ENCODE data around the gene DCLK1. TPM values are rescaled to one million over a fixed set of nuclear protein-coding genes. Genes with fewer than 3 reads are reported as not detected.

DCLK1 gene
- total RNA-seq, 1 donor from 2014 or later = 3.9 TPM

DNA sequence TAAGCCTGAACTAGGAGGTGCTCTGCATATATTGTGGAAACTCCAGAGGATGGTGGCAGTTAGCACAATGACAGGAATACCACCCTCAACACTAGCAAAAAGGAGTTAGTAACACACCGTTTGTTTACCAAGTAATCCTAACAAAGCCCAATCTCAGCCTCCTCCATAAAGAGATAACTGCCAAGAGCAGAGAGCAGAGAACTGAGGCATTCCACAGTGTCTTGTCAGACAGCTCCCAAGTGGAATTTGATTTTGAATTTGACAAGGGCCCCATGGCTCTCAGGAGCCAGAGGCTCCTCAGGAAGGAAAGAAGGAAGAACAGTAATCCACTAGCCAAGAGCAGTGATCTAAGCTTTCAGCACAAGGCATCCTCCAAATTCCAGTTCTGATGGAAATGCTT, 298.6 kb downstream of the DCLK1 start:
- H3K9me3 Mint-ChIP-seq (ENCODE audit: low read depth) = no peaks in the 10 kb centered on the region
- H3K27ac Mint-ChIP-seq = no peak overlapping the region
- peaks cover 12% of the 10 kb centered on the region for H3K27me3 Mint-ChIP-seq
- H3K4me1 Mint-ChIP-seq (ENCODE audit: low read depth) = no peaks in the 10 kb centered on the region
- H3K4me3 Mint-ChIP-seq (ENCODE audit: low read depth) = no peak overlapping the region
- TF ChIP-seq, protein P1, sequence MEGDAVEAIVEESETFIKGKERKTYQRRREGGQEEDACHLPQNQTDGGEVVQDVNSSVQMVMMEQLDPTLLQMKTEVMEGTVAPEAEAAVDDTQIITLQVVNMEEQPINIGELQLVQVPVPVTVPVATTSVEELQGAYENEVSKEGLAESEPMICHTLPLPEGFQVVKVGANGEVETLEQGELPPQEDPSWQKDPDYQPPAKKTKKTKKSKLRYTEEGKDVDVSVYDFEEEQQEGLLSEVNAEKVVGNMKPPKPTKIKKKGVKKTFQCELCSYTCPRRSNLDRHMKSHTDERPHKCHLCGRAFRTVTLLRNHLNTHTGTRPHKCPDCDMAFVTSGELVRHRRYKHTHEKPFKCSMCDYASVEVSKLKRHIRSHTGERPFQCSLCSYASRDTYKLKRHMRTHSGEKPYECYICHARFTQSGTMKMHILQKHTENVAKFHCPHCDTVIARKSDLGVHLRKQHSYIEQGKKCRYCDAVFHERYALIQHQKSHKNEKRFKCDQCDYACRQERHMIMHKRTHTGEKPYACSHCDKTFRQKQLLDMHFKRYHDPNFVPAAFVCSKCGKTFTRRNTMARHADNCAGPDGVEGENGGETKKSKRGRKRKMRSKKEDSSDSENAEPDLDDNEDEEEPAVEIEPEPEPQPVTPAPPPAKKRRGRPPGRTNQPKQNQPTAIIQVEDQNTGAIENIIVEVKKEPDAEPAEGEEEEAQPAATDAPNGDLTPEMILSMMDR (IDR thresholded peaks at IDR 0.05; ENCODE audit: unreplicated experiment) = no peak
- no peak for DNase-seq (ENCODE audit: low spot score, unreplicated experiment)
- no peaks in the 10 kb centered on the region for H3K36me3 Mint-ChIP-seq (ENCODE audit: insufficient read depth)

DNA sequence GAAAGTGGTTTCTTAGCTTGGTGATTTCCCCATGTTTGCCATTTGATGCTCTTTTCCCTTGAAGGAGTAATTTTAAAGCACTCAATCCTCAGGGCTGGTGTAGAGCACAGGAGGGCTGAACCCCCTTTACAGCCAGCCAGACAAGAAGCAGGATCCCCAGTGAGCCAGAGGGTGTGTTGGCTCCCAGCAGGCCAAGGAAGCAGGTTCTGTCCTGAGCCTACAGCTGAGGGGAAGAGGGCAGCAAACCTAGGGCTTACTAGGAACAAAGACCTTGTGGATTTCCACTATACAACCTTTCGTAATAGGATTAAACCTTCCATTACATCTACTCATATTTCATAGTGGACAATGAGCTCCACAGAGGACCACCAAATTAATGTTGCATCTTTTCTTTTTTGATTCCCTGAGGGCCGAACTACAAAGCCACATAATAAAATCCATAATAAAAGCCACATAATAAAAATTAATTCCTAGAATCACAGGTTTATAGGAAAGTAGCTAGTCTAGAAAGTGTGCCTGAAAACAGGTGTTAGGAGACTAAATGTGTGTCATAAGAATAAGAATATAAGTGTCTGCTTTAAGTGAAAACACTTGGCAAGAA, 300.2 kb downstream of the DCLK1 start:
- DNase-seq (ENCODE audit: low spot score, unreplicated experiment) = no peak

DNA sequence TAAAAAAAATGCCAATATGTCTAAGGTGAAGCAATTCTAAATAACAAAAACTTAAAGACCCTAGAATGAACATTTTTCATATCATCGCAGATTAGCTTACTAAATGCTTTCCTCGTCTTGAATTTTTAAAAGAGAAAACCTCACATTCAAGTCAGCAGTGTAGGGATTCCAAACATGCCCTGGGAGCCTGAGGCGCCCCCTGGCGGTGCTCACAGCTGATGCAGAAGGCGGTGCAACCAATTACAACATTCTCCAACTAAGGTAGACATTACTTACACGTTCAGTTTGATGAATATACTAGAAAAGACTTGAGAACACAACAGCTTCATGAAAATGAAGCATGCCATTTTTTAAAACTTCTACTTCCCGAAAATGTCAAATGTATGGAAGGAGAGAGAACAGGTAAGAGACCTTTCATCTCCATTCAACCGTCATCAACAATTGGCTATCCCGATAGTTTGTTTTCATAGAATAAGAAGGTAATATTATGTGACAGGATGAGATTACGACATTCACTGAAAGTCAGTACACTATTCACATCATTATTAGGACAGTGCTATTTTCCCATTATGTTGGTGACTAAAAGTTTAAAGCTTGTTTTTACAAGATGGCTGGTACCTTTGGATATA, 304.4 kb downstream of the DCLK1 start:
- DNase-seq (ENCODE audit: low spot score, unreplicated experiment) = no peak
- TF ChIP-seq, protein P1 (IDR thresholded peaks at IDR 0.05; ENCODE audit: unreplicated experiment) = peak; percentile 28
- Mint-ChIP-seq H3K4me3 (ENCODE audit: low read depth) (no peak overlapping the region), H3K27ac (no peak overlapping the region), H3K36me3 (ENCODE audit: insufficient read depth) (no peaks in the 10 kb centered on the region), H3K27me3 (peaks cover 10% of the 10 kb centered on the region), H3K9me3 (ENCODE audit: low read depth) (no peaks in the 10 kb centered on the region), H3K4me1 (ENCODE audit: low read depth) (no peaks in the 10 kb centered on the region)

More for the DNA sequence above, 300.2 kb downstream of the DCLK1 start:
- no peaks in the 10 kb centered on the region for H3K36me3 Mint-ChIP-seq (ENCODE audit: insufficient read depth)
- H3K27ac Mint-ChIP-seq = no peak overlapping the region
- H3K27me3 Mint-ChIP-seq = peaks cover 10% of the 10 kb centered on the region
- no peaks in the 10 kb centered on the region for H3K4me1 Mint-ChIP-seq (ENCODE audit: low read depth)
- no peak overlapping the region for H3K4me3 Mint-ChIP-seq (ENCODE audit: low read depth)
- H3K9me3 Mint-ChIP-seq (ENCODE audit: low read depth) = no peaks in the 10 kb centered on the region
- TF ChIP-seq, protein P1 (IDR thresholded peaks at IDR 0.05; ENCODE audit: unreplicated experiment) = no peak

DNA sequence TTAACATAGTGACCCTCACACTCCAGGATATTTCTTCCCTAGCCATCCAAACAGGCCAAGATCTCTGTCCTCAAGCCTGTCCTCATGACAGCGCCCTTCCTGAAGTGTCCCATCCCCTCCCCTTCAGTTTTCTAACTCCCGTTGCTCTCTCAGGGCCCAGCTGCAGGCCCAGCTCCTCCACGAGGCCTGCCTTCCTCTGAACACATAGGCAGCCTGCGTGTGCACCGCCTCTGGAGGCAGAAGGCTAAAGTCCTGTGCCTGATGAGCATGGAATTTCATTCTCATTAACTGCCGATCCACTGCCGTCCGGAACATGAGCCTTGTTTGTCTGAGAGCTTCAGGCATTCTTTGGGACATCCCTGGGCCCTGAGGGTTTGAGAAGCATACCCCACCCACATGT, 306.4 kb downstream of the DCLK1 start:
- Mint-ChIP-seq H3K4me1 (ENCODE audit: low read depth) (no peaks in the 10 kb centered on the region), H3K27me3 (peaks cover 6% of the 10 kb centered on the region), H3K4me3 (ENCODE audit: low read depth) (no peak overlapping the region), H3K27ac (no peak overlapping the region), H3K36me3 (ENCODE audit: insufficient read depth) (no peaks in the 10 kb centered on the region), H3K9me3 (ENCODE audit: low read depth) (no peaks in the 10 kb centered on the region)
- DNase-seq (ENCODE audit: low spot score, unreplicated experiment) = no peak
- TF ChIP-seq, protein P1 (IDR thresholded peaks at IDR 0.05; ENCODE audit: unreplicated experiment) = no peak

DNA sequence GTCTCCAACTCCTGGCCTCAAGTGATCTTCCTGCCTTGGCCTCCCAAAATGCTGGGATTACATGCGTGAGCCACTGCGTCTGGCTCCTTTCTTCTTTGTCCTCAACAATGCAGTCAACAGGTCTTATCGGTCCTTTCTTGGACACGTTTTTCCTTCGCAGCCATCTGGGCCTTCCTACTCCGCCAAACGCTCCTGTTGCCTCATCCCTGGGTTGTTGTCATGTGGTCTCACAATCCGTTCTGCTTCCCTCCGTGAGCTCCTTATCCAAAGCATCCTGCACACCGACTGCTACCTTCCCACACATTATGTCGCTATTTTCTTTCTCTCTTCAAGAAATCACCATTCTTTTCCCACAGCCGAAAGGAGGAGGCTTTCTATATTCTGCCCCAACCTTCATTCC, 306.8 kb downstream of the DCLK1 start:
- TF ChIP-seq, protein P1 (IDR thresholded peaks at IDR 0.05; ENCODE audit: unreplicated experiment) = no peak
- H3K9me3 Mint-ChIP-seq (ENCODE audit: low read depth) = no peaks in the 10 kb centered on the region
- H3K27me3 Mint-ChIP-seq = peaks cover 4% of the 10 kb centered on the region
- no peak for DNase-seq (ENCODE audit: low spot score, unreplicated experiment)
- H3K4me3 Mint-ChIP-seq (ENCODE audit: low read depth) = no peak overlapping the region
- no peak overlapping the region for H3K27ac Mint-ChIP-seq
- no peaks in the 10 kb centered on the region for H3K4me1 Mint-ChIP-seq (ENCODE audit: low read depth)
- H3K36me3 Mint-ChIP-seq (ENCODE audit: insufficient read depth) = no peaks in the 10 kb centered on the region
